ENCODE measurements around the gene TOMM40L.

Gene TOMM40L

DNA sequence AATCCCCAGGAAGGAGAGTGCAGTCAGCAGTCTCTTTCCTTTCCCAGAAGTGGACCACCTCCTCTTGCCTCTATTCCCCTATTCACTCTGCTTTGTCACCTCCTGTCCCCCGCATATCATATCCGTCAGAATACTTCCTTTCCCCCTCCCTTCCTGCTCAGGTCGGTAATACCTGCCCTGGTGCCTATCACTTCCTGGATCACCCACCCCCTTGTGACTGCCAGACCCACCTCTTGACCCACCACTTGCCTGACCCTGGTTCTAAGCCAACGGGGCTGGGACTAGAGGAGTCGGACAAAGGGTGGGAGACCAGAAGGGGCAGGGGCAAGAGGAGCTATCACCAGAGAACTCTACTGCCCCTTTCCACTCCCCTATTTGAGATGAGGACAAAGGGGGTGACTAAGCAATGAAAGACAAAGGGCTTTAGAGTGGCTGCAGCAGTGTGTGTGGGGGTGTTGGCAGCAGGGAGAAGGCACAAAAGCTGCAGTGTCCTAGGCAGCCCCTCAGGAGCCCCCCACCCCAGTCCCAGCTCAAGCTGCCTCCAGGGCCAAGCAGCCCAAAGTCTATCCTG, 25.4 kb upstream of the TOMM40L start:
- in situ Hi-C loops (cut with MboI; ENCODE audit: low sequenced_read_pairs), result no loop called here
- Histone ChIP-seq H3K9me3 (no peaks in the 10 kb centered on the region), H3K4me1 (peaks cover 26% of the 10 kb centered on the region), H3K27me3 (ENCODE audit: low read depth) (no peaks in the 10 kb centered on the region), H3K4me3 (no peak overlapping the region), H3K36me3 (replicated peaks) (peaks cover 11% of the 10 kb centered on the region)
- no peak for DNase-seq (ENCODE audit: low spot score in 2 of 2)

DNA sequence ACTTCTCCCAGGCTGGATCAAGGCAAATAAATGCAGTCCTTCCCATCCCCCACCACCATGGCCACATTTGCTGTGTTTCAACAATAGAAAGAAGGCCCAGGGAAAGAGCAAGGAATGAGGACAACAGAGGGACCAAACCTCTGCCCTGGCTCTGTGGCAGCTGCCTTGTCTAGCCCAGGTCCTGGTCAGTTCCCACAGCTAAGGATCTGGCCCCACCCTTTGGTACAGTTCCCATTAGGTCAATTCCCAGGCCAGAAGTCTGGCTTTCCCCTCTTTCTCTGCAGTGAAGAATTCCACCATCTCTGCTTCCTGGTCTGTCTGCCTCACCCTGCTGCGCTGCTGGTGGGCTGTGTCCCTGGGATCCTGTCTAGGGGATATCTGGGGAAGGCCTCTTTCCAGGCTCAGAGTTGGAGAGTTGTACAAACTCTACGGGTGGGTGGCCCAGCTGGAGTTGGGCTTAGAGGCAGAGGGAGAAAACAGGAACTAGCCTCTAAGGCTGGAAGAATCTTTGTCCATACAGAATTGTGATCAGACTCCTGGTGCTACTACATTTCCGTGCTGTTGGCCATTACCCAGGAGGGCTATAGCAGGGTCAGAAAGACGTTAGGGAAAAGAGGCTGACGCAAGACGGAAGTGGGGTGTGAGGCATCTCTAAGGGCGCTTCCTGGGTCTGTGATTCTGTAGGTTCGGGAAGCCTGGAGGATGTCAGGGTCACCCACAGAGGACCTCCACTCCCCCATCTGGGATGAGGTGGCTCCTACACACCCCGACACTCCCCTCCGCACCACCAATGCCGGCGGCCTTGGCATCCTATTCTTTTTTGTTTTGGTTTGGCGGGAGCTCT, 24.6 kb upstream of the TOMM40L start:
- in situ Hi-C loops (cut with MboI; ENCODE audit: low sequenced_read_pairs), result no loop called here

DNA sequence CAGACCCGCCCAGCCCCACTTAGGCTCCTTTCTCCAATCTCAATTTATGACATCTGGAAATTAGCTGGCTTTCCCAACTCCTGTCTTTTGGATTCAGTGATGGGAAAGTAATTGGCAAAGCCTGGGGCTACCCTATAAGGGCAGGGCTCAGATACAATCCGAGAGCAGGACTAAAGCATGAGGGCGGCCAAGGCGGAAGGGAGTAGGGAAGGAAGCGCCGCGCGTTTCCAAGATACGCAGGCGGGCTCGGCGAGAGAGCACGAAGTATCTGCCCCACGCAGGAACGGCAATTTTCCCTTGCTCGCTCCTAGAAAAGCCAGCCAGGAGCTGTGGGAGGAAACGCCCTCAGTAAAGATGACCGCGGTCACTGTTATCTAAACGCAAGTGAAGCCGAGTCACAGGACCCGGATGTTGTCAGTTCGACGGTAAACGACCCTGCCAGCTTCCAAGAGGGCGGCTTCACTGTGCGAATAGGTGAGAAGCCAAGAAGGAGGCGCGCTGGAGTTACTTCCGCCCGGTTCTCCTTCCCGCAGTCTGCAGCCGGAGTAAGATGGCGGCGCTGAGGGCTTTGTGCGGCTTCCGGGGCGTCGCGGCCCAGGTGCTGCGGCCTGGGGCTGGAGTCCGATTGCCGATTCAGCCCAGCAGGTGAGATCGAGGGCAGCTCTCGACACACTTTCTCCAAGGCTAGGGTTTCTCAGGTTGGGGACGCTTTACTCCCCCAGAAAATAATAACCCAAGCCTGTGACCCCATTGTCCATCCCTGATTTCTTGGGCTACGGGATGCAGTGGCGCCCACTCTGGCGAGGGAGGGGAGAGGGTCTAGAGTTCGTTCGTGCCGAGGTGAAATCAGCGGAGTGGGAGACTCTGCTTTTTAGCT, 23.8 kb upstream of the TOMM40L start, which contains the start of gene NDUFS2:
TSS of gene NDUFS2 (plus strand) at position 532 of the 877 bp plus-strand sequence. CDS start at position 551, 19 bp downstream.
- Histone ChIP-seq H3K27me3 (ENCODE audit: low read depth) (no peaks in the 10 kb centered on the region), H3K36me3 (replicated peaks) (peaks cover 27% of the 10 kb centered on the region), H3K4me1 (peaks cover 26% of the 10 kb centered on the region), H3K9me3 (no peaks in the 10 kb centered on the region), H3K4me3 (peak within 1 kb of the TSS; percentile 63)
- peak; percentile 98 to 99 for DNase-seq (ENCODE audit: low spot score in 2 of 2)
- in situ Hi-C loops (cut with MboI; ENCODE audit: low sequenced_read_pairs), result no loop called here

More for the DNA sequence above, 24.6 kb upstream of the TOMM40L start:
- peaks cover 26% of the 10 kb centered on the region for H3K4me1 ChIP-seq
- no peaks in the 10 kb centered on the region for H3K27me3 ChIP-seq (ENCODE audit: low read depth)
- peak overlapping the region; percentile 63 for H3K4me3 ChIP-seq
- H3K36me3 ChIP-seq (replicated peaks), result peaks cover 18% of the 10 kb centered on the region
- DNase-seq (ENCODE audit: low spot score in 2 of 2), result peak in 1 of 2 experiments; percentile 18
- no peaks in the 10 kb centered on the region for H3K9me3 ChIP-seq

DNA sequence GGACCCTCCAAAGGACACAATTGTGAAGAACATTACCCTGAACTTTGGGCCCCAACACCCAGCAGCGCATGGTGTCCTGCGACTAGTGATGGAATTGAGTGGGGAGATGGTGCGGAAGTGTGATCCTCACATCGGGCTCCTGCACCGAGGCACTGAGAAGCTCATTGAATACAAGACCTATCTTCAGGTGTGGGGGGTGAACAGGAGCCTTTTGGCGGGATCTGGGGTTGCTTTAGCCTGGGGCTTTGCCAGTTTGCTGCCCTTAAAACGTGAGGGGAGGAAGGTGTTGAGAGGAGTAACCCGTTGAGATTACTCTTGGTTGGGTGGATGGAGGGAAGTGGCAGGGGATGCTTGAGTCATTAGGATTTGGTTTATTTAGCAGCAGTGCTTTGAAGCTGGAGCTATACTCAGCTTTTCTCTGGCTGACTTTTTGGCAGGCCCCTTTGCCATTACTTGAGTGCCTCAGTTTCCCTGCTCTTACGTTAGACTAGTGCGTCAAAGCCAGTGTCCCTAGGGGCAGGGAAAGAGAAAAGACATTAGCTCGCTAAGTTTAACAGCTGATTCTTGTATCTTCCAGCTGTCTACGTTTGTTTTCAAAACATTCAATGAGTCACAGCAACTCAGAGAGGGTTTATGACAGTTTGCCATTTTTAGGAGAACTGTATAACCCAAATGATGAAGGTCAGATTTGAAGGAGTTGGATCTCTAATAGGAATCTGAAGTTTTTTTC, 19.3 kb upstream of the TOMM40L start:
- no peak overlapping the region for H3K4me3 ChIP-seq
- peaks cover 67% of the 10 kb centered on the region for H3K36me3 ChIP-seq (replicated peaks)
- DNase-seq (ENCODE audit: low spot score in 2 of 2), result no peak
- H3K9me3 ChIP-seq, result no peaks in the 10 kb centered on the region
- H3K27me3 ChIP-seq (ENCODE audit: low read depth), result no peaks in the 10 kb centered on the region
- H3K4me1 ChIP-seq, result peaks cover 7% of the 10 kb centered on the region
- in situ Hi-C loops (cut with MboI; ENCODE audit: low sequenced_read_pairs), result no loop called here

DNA sequence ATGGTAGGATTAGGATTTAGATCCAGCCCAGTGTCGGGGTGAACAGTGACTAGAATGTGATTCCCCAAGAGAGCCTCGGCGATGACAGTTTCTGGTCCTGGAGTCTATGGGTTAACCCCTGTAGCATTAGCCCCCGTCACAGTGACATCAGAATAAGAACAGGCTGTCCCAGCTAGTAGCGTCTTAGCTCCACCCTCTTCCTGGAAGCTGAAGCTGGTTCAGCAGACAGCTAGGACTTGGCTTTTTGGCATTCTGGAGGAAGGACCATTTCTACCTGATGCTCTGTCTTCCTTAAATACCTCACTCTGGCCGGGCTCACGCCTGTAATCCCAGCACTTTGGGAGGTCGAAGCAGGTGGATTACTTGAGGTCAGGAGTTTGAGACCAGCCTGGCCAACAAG, 18.7 kb upstream of the TOMM40L start:
- Histone ChIP-seq H3K9me3 (no peaks in the 10 kb centered on the region), H3K27me3 (ENCODE audit: low read depth) (no peaks in the 10 kb centered on the region), H3K4me1 (peaks cover 4% of the 10 kb centered on the region; the same call in 1 of the 2 replicates), H3K36me3 (replicated peaks) (peaks cover 72% of the 10 kb centered on the region), H3K4me3 (no peak overlapping the region)
- in situ Hi-C loops (cut with MboI; ENCODE audit: low sequenced_read_pairs), result no loop called here
- DNase-seq (ENCODE audit: low spot score in 2 of 2), result no peak

DNA sequence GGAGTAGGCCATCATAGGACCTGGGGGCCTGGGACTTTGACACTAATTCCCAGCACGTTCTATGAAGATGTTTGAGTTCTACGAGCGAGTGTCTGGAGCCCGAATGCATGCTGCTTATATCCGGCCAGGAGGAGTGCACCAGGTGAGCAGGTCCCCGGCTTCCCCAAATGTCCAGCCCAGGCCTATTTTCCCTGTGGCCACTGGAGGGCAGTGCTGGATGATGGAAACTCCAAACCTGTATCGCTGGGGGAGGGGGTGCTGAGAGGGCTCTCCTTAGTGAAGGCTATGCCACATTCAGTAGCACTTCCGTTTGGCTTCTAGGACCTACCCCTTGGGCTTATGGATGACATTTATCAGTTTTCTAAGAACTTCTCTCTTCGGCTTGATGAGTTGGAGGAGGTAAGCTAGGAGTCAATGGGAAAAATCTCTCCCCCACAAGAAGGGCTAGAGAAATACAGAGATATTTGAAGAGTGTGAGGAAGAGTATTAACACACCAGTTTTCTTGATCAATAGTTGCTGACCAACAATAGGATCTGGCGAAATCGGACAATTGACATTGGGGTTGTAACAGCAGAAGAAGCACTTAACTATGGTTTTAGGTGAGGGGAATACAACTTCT, 16.0 kb upstream of the TOMM40L start:
- no peak overlapping the region for H3K4me3 ChIP-seq
- no peaks in the 10 kb centered on the region for H3K27me3 ChIP-seq (ENCODE audit: low read depth)
- in situ Hi-C loops (cut with MboI; ENCODE audit: low sequenced_read_pairs), result no loop called here
- H3K36me3 ChIP-seq (replicated peaks), result peaks cover 85% of the 10 kb centered on the region
- no peaks in the 10 kb centered on the region for H3K4me1 ChIP-seq
- H3K9me3 ChIP-seq, result no peaks in the 10 kb centered on the region
- peak; percentile 66 to 90 for DNase-seq (ENCODE audit: low spot score in 2 of 2)

DNA sequence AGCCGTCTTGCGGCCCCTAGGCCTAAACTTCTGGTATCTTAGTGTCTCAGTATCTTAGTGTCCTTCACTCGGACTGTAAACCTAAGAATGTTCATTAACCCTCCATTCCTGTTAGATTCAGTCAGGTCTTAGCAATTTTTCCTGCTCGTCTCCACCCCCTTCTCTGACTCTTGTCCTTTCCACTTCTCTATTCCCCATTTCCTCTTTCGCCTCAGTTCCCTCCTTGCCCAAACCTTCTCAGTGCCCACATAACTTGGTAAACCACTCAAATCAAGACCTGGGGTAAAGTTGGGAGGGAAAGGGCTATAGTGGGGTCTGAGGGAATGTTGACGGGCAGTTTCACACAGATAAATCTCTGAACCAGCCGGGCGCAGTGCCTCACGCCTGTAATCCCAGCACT, 11.5 kb upstream of the TOMM40L start:
- in situ Hi-C loops (cut with MboI; ENCODE audit: low sequenced_read_pairs), result no loop called here
- no peak for DNase-seq (ENCODE audit: low spot score in 2 of 2)
- Histone ChIP-seq H3K4me1 (no peaks in the 10 kb centered on the region), H3K27me3 (ENCODE audit: low read depth) (no peaks in the 10 kb centered on the region), H3K4me3 (no peak overlapping the region), H3K9me3 (no peaks in the 10 kb centered on the region), H3K36me3 (replicated peaks) (peaks cover 51% of the 10 kb centered on the region)

DNA sequence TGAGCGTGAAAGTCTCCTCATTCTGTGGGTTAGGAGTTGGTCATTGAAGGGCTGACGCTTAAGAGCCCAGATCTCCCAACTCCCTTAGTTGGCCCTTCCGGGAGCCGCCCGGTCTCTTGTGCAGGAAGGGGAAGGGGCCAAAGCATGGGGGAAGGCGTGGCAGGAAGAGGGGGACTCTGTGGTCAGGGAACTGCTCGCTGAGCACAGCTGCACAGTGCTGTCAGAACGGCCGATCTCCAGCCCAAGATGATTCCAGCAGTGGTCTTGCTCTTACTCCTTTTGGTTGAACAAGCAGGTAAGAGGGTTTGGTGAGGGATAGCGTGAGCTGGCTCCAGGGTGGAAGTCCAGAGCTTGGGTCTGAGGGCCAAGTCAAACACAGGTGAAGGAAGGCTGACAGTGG, 10.8 kb upstream of the TOMM40L start, which contains the start of gene FCER1G:
TSS of gene FCER1G (plus strand) at position 220 of the 400 bp plus-strand sequence. CDS start at position 247, 27 bp downstream.
- no peak within 1 kb of the TSS for H3K4me3 ChIP-seq
- in situ Hi-C loops (cut with MboI; ENCODE audit: low sequenced_read_pairs), result no loop called here
- H3K36me3 ChIP-seq (replicated peaks), result peaks cover 44% of the 10 kb centered on the region
- DNase-seq (ENCODE audit: low spot score in 2 of 2), result no peak
- H3K4me1 ChIP-seq, result no peaks in the 10 kb centered on the region
- no peaks in the 10 kb centered on the region for H3K27me3 ChIP-seq (ENCODE audit: low read depth)
- no peaks in the 10 kb centered on the region for H3K9me3 ChIP-seq

DNA sequence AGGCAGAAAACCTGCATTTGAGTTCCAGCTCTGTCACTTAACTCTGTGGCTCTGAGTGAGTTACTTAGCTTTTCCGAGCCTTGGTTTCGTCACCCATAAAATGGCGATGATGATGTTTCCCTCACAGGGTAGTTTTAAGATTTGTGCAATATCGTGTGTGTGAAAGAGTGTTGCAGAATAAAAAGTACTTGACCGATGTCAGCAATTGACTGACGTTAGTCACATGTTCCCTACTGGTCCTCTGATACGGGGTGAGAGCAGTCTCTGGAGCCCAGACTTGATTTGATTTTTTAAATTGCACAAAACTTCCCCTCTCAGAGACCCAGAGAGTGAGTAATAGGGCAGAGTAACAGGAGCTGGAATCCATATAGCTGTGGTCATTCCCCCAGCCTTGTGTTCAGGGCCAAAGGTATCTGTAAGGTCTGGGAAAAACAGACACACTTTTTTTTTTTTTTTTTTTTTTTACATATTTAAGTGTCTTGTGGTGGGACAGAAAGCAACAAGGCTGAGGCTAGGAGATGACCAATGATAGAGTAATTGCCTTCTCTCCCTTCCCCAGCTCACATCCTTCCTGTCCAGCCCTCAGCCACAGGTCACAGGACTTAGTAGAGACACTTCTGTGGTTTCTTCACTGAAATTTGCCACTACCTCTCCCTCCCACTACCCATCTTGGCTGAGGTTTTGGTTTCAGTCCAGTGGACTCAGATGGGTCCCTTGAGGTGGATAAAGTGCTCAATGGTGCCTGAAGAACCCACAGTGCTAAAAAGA, 8.7 kb upstream of the TOMM40L start:
- Histone ChIP-seq H3K9me3 (no peaks in the 10 kb centered on the region), H3K36me3 (replicated peaks) (peaks cover 25% of the 10 kb centered on the region), H3K4me1 (no peaks in the 10 kb centered on the region), H3K4me3 (no peak overlapping the region), H3K27me3 (ENCODE audit: low read depth) (no peaks in the 10 kb centered on the region)
- no peak for DNase-seq (ENCODE audit: low spot score in 2 of 2)
- in situ Hi-C loops (cut with MboI; ENCODE audit: low sequenced_read_pairs), result no loop called here

DNA sequence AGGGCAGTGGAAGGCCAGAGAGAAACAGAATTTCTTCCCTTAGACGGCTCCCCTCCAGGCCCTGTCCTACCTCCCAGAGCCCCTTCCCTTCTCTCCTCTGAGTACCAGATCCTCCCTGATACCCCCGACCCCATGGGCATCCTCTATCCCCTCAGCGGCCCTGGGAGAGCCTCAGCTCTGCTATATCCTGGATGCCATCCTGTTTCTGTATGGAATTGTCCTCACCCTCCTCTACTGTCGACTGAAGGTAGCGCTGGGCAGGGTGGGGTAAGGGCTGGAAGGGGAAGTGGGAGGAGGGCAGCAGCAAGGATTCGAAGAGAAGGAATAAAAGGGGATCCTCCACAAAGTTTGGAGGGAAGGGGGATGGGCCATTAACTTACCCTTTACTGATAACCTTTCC, 8.0 kb upstream of the TOMM40L start:
- no peak for DNase-seq (ENCODE audit: low spot score in 2 of 2)
- Histone ChIP-seq H3K36me3 (replicated peaks) (peaks cover 18% of the 10 kb centered on the region), H3K4me1 (no peaks in the 10 kb centered on the region), H3K4me3 (no peak overlapping the region), H3K27me3 (ENCODE audit: low read depth) (no peaks in the 10 kb centered on the region), H3K9me3 (no peaks in the 10 kb centered on the region)
- in situ Hi-C loops (cut with MboI; ENCODE audit: low sequenced_read_pairs), result no loop called here

DNA sequence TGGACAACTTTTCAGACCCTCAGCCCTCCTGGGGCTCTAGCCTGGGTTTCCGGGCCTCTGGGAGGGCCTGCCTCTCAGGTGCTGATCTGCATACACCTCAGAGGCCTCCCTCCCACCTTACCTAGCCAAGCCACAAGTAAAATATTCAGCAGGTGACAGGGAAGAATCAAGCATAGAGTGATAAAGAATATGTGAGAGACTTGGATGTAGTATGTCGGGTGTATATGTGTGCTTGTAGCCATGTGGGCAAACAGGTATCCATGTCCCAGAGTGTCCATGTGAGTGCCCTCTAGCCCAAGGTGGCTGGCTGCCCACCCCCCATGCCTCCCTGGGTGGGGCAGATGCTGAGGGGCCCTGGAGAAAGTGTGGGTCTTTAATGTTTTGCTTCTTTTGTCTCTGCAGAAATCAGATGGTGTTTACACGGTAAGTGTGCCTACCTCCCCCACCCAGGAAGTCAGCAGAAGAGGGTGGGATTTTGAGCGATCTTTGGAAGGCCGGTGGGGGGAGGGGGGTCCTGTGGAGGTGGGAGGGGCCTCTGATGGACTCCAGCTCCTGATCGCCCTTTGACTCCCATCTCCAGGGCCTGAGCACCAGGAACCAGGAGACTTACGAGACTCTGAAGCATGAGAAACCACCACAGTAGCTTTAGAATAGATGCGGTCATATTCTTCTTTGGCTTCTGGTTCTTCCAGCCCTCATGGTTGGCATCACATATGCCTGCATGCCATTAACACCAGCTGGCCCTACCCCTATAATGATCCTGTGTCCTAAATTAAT, 7.4 kb upstream of the TOMM40L start:
- H3K27me3 ChIP-seq (ENCODE audit: low read depth), result no peaks in the 10 kb centered on the region
- H3K4me3 ChIP-seq, result no peak overlapping the region
- H3K4me1 ChIP-seq, result no peaks in the 10 kb centered on the region
- DNase-seq (ENCODE audit: low spot score in 2 of 2), result no peak
- peaks cover 11% of the 10 kb centered on the region for H3K36me3 ChIP-seq (replicated peaks)
- H3K9me3 ChIP-seq, result no peaks in the 10 kb centered on the region
- in situ Hi-C loops (cut with MboI; ENCODE audit: low sequenced_read_pairs), result no loop called here

All from HAP-1 (cell line).